B cell (primary cell): ENCODE results near the gene COQ7. TPM values are rescaled to one million over a fixed set of nuclear protein-coding genes. Genes with fewer than 3 reads are reported as not detected.

ENCODE experiments used
- ATAC-seq: fragments of 200-7000 bp; cut with Tn5 transposase; one replicate; pipeline ENCODE4 v1.10.0; 2021; ENCODE audit warnings: low read depth, mild to moderate bottlenecking, moderate number of reproducible peaks, moderate library complexity
- CTCF ChIA-PET: fragments of 350-600 bp; sonication (Branson Sonifier 250); formaldehyde crosslinking; loops from one replicate; lab custom pipeline; 2021; ENCODE audit warnings: antibody characterized with exemption, inconsistent platforms; lab: Charles Lee
- POLR2A ChIA-PET: fragments of 350-600 bp; sonication (Branson Sonifier 250); formaldehyde crosslinking; loops from one replicate; lab custom pipeline; 2021; ENCODE audit warnings: antibody characterized with exemption; lab: Charles Lee
- DNase-seq: peaks from one replicate; pipeline ENCODE4 v3.0.0; 2013
- H2AFZ ChIP-seq: 2 replicates; pipeline ENCODE4 v1.6.1; 2012; ENCODE audit warnings: mild to moderate bottlenecking, low read depth, low read length; ENCODE audit not compliant: insufficient read depth, poor library complexity, severe bottlenecking
- H3K27ac ChIP-seq, 2 donors: 1 replicate in 1 of 2; 2 replicates in 1 of 2; pipeline ENCODE4 v1.5.1; 2012 to 2013; ENCODE audit warnings: low read length in 2 of 2, mild to moderate bottlenecking in 2 of 2, moderate library complexity in 1 of 2
- H3K27me3 ChIP-seq, 4 experiments: fragments of 200-600 bp in 1 of 4; sonication (generic) in 1 of 4; replicated peaks in 1 of 4; 1 replicate in 2 of 4; 2 replicates in 2 of 4; pipeline versions ENCODE4 v1.6.1 to v1.7.0; 2013 to 2016; ENCODE audit warnings: low read length in 3 of 4, mild to moderate bottlenecking in 2 of 4, mixed read lengths in 1 of 4, moderate library complexity in 1 of 4; ENCODE audit not compliant: insufficient read depth in 4 of 4, control insufficient read depth in 3 of 4; ENCODE audit errors: control extremely low read depth in 1 of 4
- H3K36me3 ChIP-seq, 2 experiments: replicated peaks in 1 of 2; 1 replicate in 1 of 2; 2 replicates in 1 of 2; pipeline versions ENCODE4 v1.6.1 to v1.7.1; 2013; ENCODE audit warnings: low read length in 1 of 2; ENCODE audit not compliant: insufficient read depth in 2 of 2, control insufficient read depth in 1 of 2; ENCODE audit errors: control extremely low read depth in 1 of 2, extremely low read depth in 1 of 2
- H3K4me1 ChIP-seq, 2 donors: fragments of 200-600 bp in 1 of 2; sonication (generic) in 1 of 2; 1 replicate in 1 of 2; 2 replicates in 1 of 2; pipeline versions ENCODE4 v1.5.1 to v1.6.1; 2013 to 2017; ENCODE audit warnings: low read length in 2 of 2; ENCODE audit not compliant: control insufficient read depth in 2 of 2, insufficient read depth in 2 of 2
- H3K4me2 ChIP-seq: replicated peaks from 2 replicates; pipeline ENCODE3; 2012; ENCODE audit warnings: mild to moderate bottlenecking, low read depth, low read length; ENCODE audit not compliant: poor library complexity, severe bottlenecking
- H3K4me3 ChIP-seq, 5 experiments: fragments of 200-600 bp in 1 of 5; sonication (generic) in 1 of 5; 1 replicate in 3 of 5; 2 replicates in 2 of 5; pipeline versions ENCODE4 v1.5.1 to v1.7.0; 2011 to 2016; ENCODE audit warnings: low read length in 4 of 5, mild to moderate bottlenecking in 4 of 5, low read depth in 2 of 5, control low read depth in 1 of 5, moderate library complexity in 1 of 5; ENCODE audit not compliant: insufficient read depth in 1 of 5; ENCODE audit errors: control extremely low read depth in 1 of 5, extremely low read depth in 1 of 5
- H3K79me2 ChIP-seq: fragments of 200-600 bp; sonication (generic); one replicate; pipeline ENCODE4 v1.6.0; 2016; ENCODE audit warnings: low read length; ENCODE audit not compliant: control insufficient read depth, insufficient read depth
- H3K9ac ChIP-seq: fragments of 200-600 bp; sonication (generic); 2 replicates; pipeline ENCODE4 v1.6.1; 2017; ENCODE audit warnings: mild to moderate bottlenecking, low read length, moderate library complexity
- H3K9me3 ChIP-seq, 3 donors: one replicate each; pipeline versions ENCODE4 v1.6.1 to v1.7.1; 2013; ENCODE audit warnings: low read length in 2 of 3; ENCODE audit not compliant: control insufficient read depth in 2 of 3, insufficient read depth in 1 of 3; ENCODE audit errors: control extremely low read depth in 1 of 3
- H4K20me1 ChIP-seq: 2 replicates; pipeline ENCODE4 v1.6.0; 2012; ENCODE audit warnings: mild to moderate bottlenecking, low read length; ENCODE audit not compliant: insufficient read depth, control insufficient read depth, poor library complexity, severe bottlenecking
- H3K27ac Mint-ChIP-seq: one replicate; pipeline ENCODE4 v1.8.0; 2021; ENCODE audit warnings: mixed read lengths
- H3K27me3 Mint-ChIP-seq: one replicate; pipeline ENCODE4 v1.8.0; 2021; ENCODE audit warnings: mixed read lengths
- H3K4me1 Mint-ChIP-seq: one replicate; pipeline ENCODE4 v1.8.0; 2021; ENCODE audit warnings: mixed read lengths
- H3K4me3 Mint-ChIP-seq: one replicate; pipeline ENCODE4 v1.8.0; 2021; ENCODE audit warnings: mixed read lengths
- H3K9me3 Mint-ChIP-seq: one replicate; pipeline ENCODE4 v1.8.0; 2022; ENCODE audit warnings: mixed read lengths; ENCODE audit not compliant: insufficient read depth
- CTCF ChIP-seq: fragments of 200-600 bp; IDR thresholded peaks from one replicate; pipeline ENCODE4 v1.8.0; 2022; ENCODE audit warnings: antibody characterized with exemption, mild to moderate bottlenecking
- EZH2 ChIP-seq: IDR thresholded peaks from 2 replicates; pipeline ENCODE4 v1.6.1; 2012; ENCODE audit warnings: borderline replicate concordance, low read depth, mild to moderate bottlenecking, moderate library complexity, low read length; ENCODE audit not compliant: insufficient read depth, poor library complexity, severe bottlenecking
- WGBS: methylation state at CpG from one replicate; pipeline ENCODE4 v1.1.5; 2013; ENCODE audit warnings: missing lambda C conversion rate; ENCODE audit not compliant: insufficient coverage; 5-methylcytosine and 5-hydroxymethylcytosine counted together
- intact Hi-C: fragments of 100-400 bp; cut with micrococcal nuclease; formaldehyde crosslinking; loops from one replicate; pipeline ENCODE4 v1.10.0; 2022
- polyA plus RNA-seq: library from polyadenylated mRNA; depleted of rRNA; stranded (reverse); fragments of >200 nt; gene quantifications from 2 replicates; pipeline ENCODE4 v1.2.3, GENCODE V29; 2012
- total RNA-seq, 2 donors: library from RNA; stranded (reverse); fragments of 120-200 nt in 1 of 2; gene quantifications; 1 replicate in 1 of 2; 2 replicates in 1 of 2; pipeline versions ENCODE4 v1.2.3 to v1.2.4, GENCODE V29; 2013 to 2022

Gene COQ7
- total and polyA plus RNA-seq, 2 donors (not counting 1 experiment from before 2014, with no cell fraction given): 8.1 to 19.4 TPM

DNA sequence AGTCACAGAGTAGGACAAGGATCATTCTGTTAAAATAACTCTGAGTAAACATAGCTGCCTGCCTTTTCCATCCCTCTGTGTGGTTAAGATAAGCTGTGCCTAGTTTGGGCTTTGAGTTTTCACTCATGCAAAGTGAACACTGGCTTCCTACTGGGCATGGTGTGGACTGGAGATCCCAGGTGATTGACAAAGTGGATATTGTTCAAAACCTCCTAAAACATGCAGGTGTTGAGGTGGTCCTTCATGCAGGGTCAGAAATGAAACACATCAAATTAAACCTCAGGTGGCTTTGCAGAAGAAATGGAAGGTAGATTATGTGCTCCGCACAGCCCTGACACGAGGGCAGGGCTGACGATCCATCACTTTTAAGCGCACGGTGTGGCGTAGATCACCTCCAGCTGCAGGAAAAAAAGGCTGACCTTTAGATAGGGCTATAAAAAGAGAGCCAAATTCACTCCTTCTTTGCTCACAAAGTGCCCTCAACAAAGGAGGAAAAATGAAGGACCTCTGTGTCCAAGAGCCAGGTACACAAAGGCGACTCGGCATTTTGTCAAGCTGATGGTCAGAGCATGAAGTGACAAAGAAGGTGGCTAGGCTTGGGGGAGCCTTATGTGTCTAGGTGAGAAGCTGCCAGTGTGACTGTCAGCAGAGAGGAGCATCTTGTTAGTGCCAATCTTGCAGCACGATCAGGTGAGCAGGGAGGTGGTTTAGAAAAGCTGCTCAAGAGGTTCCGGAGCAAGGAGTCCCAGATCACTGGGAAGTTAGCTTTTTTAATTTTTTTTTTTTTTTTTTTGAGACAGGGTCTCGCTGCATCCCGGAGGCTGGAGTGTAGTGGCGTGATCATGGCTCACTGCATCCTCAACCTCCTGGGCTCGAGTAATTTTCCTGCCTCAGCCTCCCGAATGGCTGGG is 26.5 kb downstream of the COQ7 start:
- H3K4me1 Mint-ChIP-seq: peaks cover 11% of the 10 kb centered on the region
- H3K4me3 ChIP-seq: no peak overlapping the region
- H3K27ac ChIP-seq: no peak overlapping the region
- H3K9me3 Mint-ChIP-seq: peaks cover 11% of the 10 kb centered on the region
- no peak for DNase-seq
- 91% methylated on average over 10 of the region's 15 CpGs for WGBS
- POLR2A ChIA-PET: interaction anchor here (0.8 to 1.0 kb wide), 2 partner anchors 24 to 266 kb away, joined by 4 read pairs; no protein-coding TSS in a partner anchor
- no peak overlapping the region for H2AFZ ChIP-seq
- no peak overlapping the region for H3K9ac ChIP-seq
- H3K4me3 Mint-ChIP-seq: no peak overlapping the region
- H3K36me3 ChIP-seq: no peaks in the 10 kb centered on the region
- H3K4me1 ChIP-seq: no peaks in the 10 kb centered on the region
- no peaks in the 10 kb centered on the region for H3K79me2 ChIP-seq
- intact Hi-C loops: no loop called here
- ATAC-seq: no peak
- CTCF ChIA-PET: interaction anchor here (0.6 to 2.4 kb wide), 4 partner anchors 8 to 409 kb away, joined by 3 to 13 read pairs (median 4); no protein-coding TSS in a partner anchor
- H3K27me3 ChIP-seq: no peaks in the 10 kb centered on the region
- peaks cover 0 to 8% (median 3%) of the 10 kb centered on the region in 3 donors for H3K9me3 ChIP-seq
- H3K27me3 Mint-ChIP-seq: no peaks in the 10 kb centered on the region
- no peaks in the 10 kb centered on the region for H4K20me1 ChIP-seq
- TF ChIP-seq CTCF: no peak
- no peak for TF ChIP-seq EZH2
- no peak overlapping the region for H3K4me2 ChIP-seq
- H3K27ac Mint-ChIP-seq: no peak overlapping the region
